ENCODE measurements around the gene TEX54.
A peak's percentile ranks its signal among the peaks of the same experiment; 100 is the strongest.

The TEX54 gene

GRCh38 chr11:62855571-62856332, 23.1 kb upstream of the TEX54 start:
- DNase-seq = peak; percentile 67 to 97 (median 94)

GRCh38 chr11:62854825-62855570, 22.4 kb upstream of the TEX54 start:
- no peak for DNase-seq

- no peak for DNase-seq
These were observed 21.6 kb upstream of the TEX54 start for GRCh38 chr11:62854013-62854824.

- DNase-seq = no peak
These were observed 20.8 kb upstream of the TEX54 start for GRCh38 chr11:62853279-62853965.

GRCh38 chr11:62852523-62853188, 20.0 kb upstream of the TEX54 start:
- DNase-seq = no peak

GRCh38 chr11:62851807-62852522, 19.3 kb upstream of the TEX54 start:
- no peak for DNase-seq

- no peak for DNase-seq
These were observed 18.5 kb upstream of the TEX54 start for GRCh38 chr11:62850911-62851806.

GRCh38 chr11:62847767-62848314, 15.2 kb upstream of the TEX54 start:
- DNase-seq = no peak

- DNase-seq = no peak
These were observed 13.5 kb upstream of the TEX54 start for GRCh38 chr11:62846177-62846576.

GRCh38 chr11:62844154-62844553, 11.5 kb upstream of the TEX54 start:
- DNase-seq = no peak

GRCh38 chr11:62843466-62843865, 10.8 kb upstream of the TEX54 start:
- no peak for DNase-seq

- DNase-seq = peak in 1 of 58 donors; percentile 18
These were observed 10.2 kb upstream of the TEX54 start for GRCh38 chr11:62842891-62843290.

- peak in 15 of 58 donors; percentile 7 to 59 (median 39) for DNase-seq
These were observed 9.6 kb upstream of the TEX54 start for GRCh38 chr11:62842171-62842741.

- DNase-seq = peak in 57 of 58 donors; percentile 21 to 97 (median 82)
These were observed 8.9 kb upstream of the TEX54 start for GRCh38 chr11:62841361-62842170.

GRCh38 chr11:62840721-62841360, 8.2 kb upstream of the TEX54 start:
- DNase-seq = peak in 47 of 58 donors; percentile 6 to 75 (median 35)

All from anterior cingulate cortex (tissue), 58 donors.